ENCODE measurements around the gene DNAJC1. TPM values are rescaled to one million over a fixed set of nuclear protein-coding genes. Genes with fewer than 3 reads are reported as not detected.

The DNAJC1 gene
- total and polyA plus RNA-seq, 2 of the 8 experiments (the other 6 are each of a cell fraction or from before 2014, with no cell fraction given), result 6.8 to 14.8 TPM

GRCh38 chr10:21758696-21759095 lies 244.8 kb downstream of the DNAJC1 start:
- CTCF ChIA-PET (ENCODE audit: partially characterized antibody), result interaction anchor here (0.8 to 2.4 kb wide), 10 partner anchors 10 to 249 kb away, joined by 3 to 8 read pairs (median 3); no protein-coding TSS in a partner anchor
- no peak overlapping the region for H2AFZ ChIP-seq (ENCODE audit: low read length)
- H4K8ac ChIP-seq (ENCODE audit: extremely low read depth, insufficient read depth, low read length), result peak overlapping the region; percentile 64; the same call in 1 of the 2 replicates
- H4K5ac ChIP-seq (ENCODE audit: insufficient read length, low read depth, low read length), result no peak overlapping the region
- H3K79me1 ChIP-seq (ENCODE audit: low read depth, low read length), result no peaks in the 10 kb centered on the region
- no peaks in the 10 kb centered on the region for H4K20me1 ChIP-seq (replicated peaks in 1 of 2; ENCODE audit: control insufficient read depth in 1 of 2, insufficient read depth in 2 of 2, low read length in 2 of 2)
- H3K9ac ChIP-seq (replicated peaks in 1 of 4; ENCODE audit: extremely low read depth in 1 of 4, low read depth in 3 of 4, low read length in 3 of 4), result no peak overlapping the region; a peak in 1 of 7 replicates
- H4K91ac ChIP-seq (replicated peaks; ENCODE audit: insufficient read length, low read length), result peak overlapping the region; percentile 4
- WGBS, 2 experiments (ENCODE audit: extremely low coverage in 1 of 2, insufficient coverage in 1 of 2, insufficient read length in 1 of 2, insufficient replicate concordance in 2 of 2, low coverage in 1 of 2, low lambda C conversion rate in 2 of 2, missing lambda C conversion rate in 1 of 2), result 93% methylated on average over 7 of the region's 7 CpGs; no CpG with 5 or more reads in 1 of the 2 experiments
- peaks cover 11 to 20% (median 15%) of the 10 kb centered on the region in 4 experiments for H3K4me1 ChIP-seq (replicated peaks in 1 of 4; ENCODE audit: control insufficient read depth in 3 of 4, insufficient read depth in 4 of 4, low read length in 3 of 4)
- POLR2A ChIA-PET (ENCODE audit: partially characterized antibody), result interaction anchor here (0.8 to 1.4 kb wide), 6 partner anchors 10 to 262 kb away, joined by 3 to 5 read pairs (median 3); no protein-coding TSS in a partner anchor
- peak overlapping the region; percentile 55; the same call in 1 of the 2 replicates for H2BK20ac ChIP-seq (ENCODE audit: low read length)
- H3K14ac ChIP-seq (ENCODE audit: insufficient read length), result no peak overlapping the region
- H3K4ac ChIP-seq (replicated peaks; ENCODE audit: insufficient read length, low read depth, low read length), result no peak overlapping the region
- peak overlapping the region; percentile 9; the same call in 1 of the 2 replicates for H2BK15ac ChIP-seq (ENCODE audit: low read length)
- H2BK120ac ChIP-seq (replicated peaks; ENCODE audit: low read depth, low read length), result no peak overlapping the region
- no peak overlapping the region for H3K4me2 ChIP-seq (ENCODE audit: insufficient read depth in 1 of 2, low read depth in 2 of 2, low read length in 2 of 2)
- FAIRE-seq, result no peak
- peak overlapping the region; percentile 68; the same call in 1 of the 2 replicates for H2BK12ac ChIP-seq (ENCODE audit: low read depth, low read length)
- H3K27ac ChIP-seq (ENCODE audit: low read depth, low read length), result no peak overlapping the region
- TF ChIP-seq YY1 (IDR thresholded peaks at IDR 0.05; ENCODE audit: low read depth, low read length), result no peak
- no peaks in the 10 kb centered on the region for H3K36me3 ChIP-seq (ENCODE audit: control insufficient read depth in 2 of 4, insufficient read depth in 4 of 4, low read length in 3 of 4)
- no peaks in the 10 kb centered on the region for H3K79me2 ChIP-seq (ENCODE audit: control insufficient read depth in 1 of 2, insufficient read depth in 2 of 2, low read length in 2 of 2)
- H3K23me2 ChIP-seq (ENCODE audit: low read depth, low read length), result no peaks in the 10 kb centered on the region
- H3K4me3 ChIP-seq (ENCODE audit: extremely low read depth in 1 of 4, insufficient read depth in 2 of 4, low read depth in 3 of 4, low read length in 4 of 4), result no peak overlapping the region
- H2AK5ac ChIP-seq (ENCODE audit: low read depth, low read length), result peak overlapping the region; percentile 17; the same call in 1 of the 2 replicates
- H3K18ac ChIP-seq (ENCODE audit: extremely low read depth, low read length), result 0 out of 2 replicates have a peak overlapping the region, but pooled peaks have one; percentile 29
- H3K56ac ChIP-seq (replicated peaks; ENCODE audit: insufficient read length, low read depth, low read length), result no peak overlapping the region
- no peaks in the 10 kb centered on the region for H3K9me3 ChIP-seq (ENCODE audit: insufficient read depth in 2 of 2, low read depth in 1 of 2, low read length in 1 of 2)
- no peak overlapping the region; the same call in 1 of the 2 replicates for H2BK5ac ChIP-seq (ENCODE audit: low read depth, low read length)
- H3K23ac ChIP-seq (ENCODE audit: insufficient read length), result no peak overlapping the region
- no peaks in the 10 kb centered on the region for H3K27me3 ChIP-seq (replicated peaks in 1 of 4; ENCODE audit: control insufficient read depth in 3 of 4, extremely low read depth in 1 of 4, insufficient read depth in 3 of 4, low read length in 3 of 4)
- DNase-seq (ENCODE audit: low read depth in 1 of 2, low spot score in 2 of 2), result no peak
